Prostate gland (tissue), 2 donors: ENCODE data around the gene TRPT1.

Source experiments
- CTCF ChIP-seq, 4 experiments: fragments of 200-600 bp in 2 of 4; fragments of 450-650 bp in 2 of 4; sonication (generic) in 2 of 4; IDR thresholded peaks; 1 replicate in 3 of 4; 2 replicates in 1 of 4; pipeline ENCODE4 v1.5.1; 2016 to 2019; ENCODE audit warnings: antibody characterized with exemption in 4 of 4, mild to moderate bottlenecking in 2 of 4, moderate library complexity in 2 of 4
- POLR2A ChIP-seq: fragments of 450-650 bp; IDR thresholded peaks from one replicate; pipeline ENCODE4 v1.6.1; 2016; ENCODE audit warnings: antibody characterized with exemption, mild to moderate bottlenecking

GRCh38 chr11:64245797-64246620 lies 20.0 kb upstream of the TRPT1 start:
- no peak for TF ChIP-seq CTCF (IDR thresholded peaks at IDR 0.05)
- peak; percentile 38 for TF ChIP-seq POLR2A
